Panc1 (cell line): ENCODE measurements around the gene DNAI2. TPM values are rescaled to one million over a fixed set of nuclear protein-coding genes. Genes with fewer than 3 reads are reported as not detected.

ENCODE experiments used
- total RNA-seq: library from RNA; stranded (reverse); gene quantifications from one replicate; pipeline ENCODE4 v1.2.1, GENCODE V29; 2021; ENCODE audit not compliant: unreplicated experiment

DNAI2 gene
- total RNA-seq, 1 experiment from 2014 or later: not detected

Other genes with a start within 250 kb of the DNAI2 start
- gene RPL38, start 70.6 kb upstream of the DNAI2 start, total RNA-seq: 968 TPM
- gene TTYH2, start 60.7 kb upstream of the DNAI2 start, total RNA-seq: 8.3 TPM
- gene KIF19, start 52.0 kb downstream of the DNAI2 start, total RNA-seq: not detected
- gene BTBD17, start 87.6 kb downstream of the DNAI2 start, total RNA-seq: not detected
- gene GPR142, start 93.3 kb downstream of the DNAI2 start, total RNA-seq: not detected
- 57.1 TPM for gene GPRC5C, start 157.9 kb downstream of the DNAI2 start, total RNA-seq
- gene CD300A, start 192.4 kb downstream of the DNAI2 start, total RNA-seq: 0.21 TPM